Embryonic facial prominence (tissue), 1 donor: ENCODE measurements around the gene SARNP.
"Not testable (repeated sequence)": the region's sequence is repeated elsewhere in the genome, so short reads cannot be mapped to it uniquely, and the experiment has no call there.

Source experiments
- DNase-seq: peaks from one replicate; pipeline ENCODE4 v3.0.0-alpha.2; 2016; ENCODE audit errors: extremely low spot score

Gene SARNP

DNA sequence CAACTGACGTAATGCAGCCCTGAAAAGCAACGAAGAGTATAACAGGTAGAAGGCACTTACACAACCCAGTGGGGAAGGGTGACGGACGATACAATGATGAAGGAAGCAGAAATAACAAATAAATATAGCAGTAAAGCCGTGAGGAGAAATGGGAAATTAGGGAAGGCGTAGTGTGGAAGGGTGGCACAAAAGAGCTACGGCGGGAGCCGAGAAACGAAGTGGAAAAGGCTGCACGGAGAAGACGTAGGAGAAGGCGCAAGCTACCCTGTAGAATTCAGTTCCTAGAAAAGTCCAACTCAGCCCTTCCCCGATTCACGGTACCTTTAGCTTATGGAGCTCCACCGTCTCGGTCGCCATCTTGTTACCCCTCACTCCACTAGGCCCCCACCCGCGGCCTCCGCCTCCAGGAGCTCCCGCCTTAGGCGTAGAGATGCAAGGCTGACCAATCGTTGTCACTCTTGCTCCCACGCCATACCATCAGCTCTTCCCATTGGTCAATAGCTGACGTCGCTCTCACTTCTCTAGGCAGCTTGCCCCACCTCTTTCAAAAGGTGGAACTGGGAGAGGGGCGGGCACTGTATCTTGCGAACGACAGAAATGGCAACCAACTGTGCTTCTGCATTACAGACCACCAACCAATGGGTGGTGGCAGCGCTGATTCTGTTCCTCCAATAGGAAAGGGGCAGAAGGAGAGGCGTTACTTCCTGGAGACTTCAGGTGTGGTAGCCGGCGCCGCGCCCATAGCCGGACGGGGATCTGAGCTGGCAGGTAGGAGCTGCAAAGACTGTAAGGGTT, at the start of gene SARNP, which contains the start of gene ORMDL2:
SARNP (minus strand) TSS at position 380 of the 795 bp plus-strand sequence; CDS start at position 357, 23 bp downstream.
ORMDL2 (plus strand) TSS at position 697 of the 795 bp plus-strand sequence. CDS start 959 bp downstream, outside the sequence.
- DNase-seq, result peak; percentile 100

GRCh38 chr12:55866454-55867004, 49.0 kb upstream of the SARNP start:
- not testable (repeated sequence) for DNase-seq

DNA sequence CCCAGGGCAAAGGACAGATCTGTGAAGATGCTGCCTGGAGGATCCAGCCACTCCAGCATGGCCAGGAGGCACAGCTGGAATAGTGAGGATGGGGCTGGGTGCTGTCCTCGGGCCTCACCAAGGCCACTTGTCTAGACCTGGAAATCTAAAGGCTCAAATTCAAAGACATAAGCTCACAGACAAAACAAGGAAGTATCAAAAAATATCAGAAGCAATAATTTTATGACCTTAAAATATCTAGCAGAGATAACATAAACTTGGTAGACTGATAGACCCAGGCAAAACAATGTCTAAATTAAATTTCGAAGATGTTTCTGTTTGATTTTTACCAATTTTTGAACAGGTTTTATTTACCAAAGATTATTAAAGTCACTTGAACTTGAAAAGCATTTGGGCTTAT, 47.8 kb upstream of the SARNP start:
- DNase-seq, result no peak

DNA sequence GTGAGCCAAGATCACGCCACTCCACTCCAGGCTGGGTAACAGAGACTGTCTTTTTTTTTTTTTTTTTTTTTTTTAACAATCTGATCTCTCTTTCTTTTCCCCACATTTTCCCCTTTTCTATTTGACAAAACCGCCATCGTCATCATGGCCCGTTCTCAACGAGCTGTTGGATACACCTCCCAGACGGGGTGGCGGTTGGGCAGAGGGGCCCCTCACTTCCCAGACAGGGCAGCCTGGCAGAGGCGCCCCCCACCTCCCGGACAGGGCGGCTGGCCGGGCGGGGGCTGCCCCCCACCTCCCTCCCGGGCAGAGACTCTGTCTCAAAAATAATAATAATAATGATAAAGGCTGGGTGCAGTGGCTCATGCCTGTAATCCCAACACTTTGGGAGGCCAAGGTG, 45.4 kb upstream of the SARNP start:
- not testable (repeated sequence) for DNase-seq

GRCh38 chr12:55862286-55862685, 44.8 kb upstream of the SARNP start:
- no peak for DNase-seq

GRCh38 chr12:55861871-55862270, 44.3 kb upstream of the SARNP start:
- DNase-seq, result no peak

DNA sequence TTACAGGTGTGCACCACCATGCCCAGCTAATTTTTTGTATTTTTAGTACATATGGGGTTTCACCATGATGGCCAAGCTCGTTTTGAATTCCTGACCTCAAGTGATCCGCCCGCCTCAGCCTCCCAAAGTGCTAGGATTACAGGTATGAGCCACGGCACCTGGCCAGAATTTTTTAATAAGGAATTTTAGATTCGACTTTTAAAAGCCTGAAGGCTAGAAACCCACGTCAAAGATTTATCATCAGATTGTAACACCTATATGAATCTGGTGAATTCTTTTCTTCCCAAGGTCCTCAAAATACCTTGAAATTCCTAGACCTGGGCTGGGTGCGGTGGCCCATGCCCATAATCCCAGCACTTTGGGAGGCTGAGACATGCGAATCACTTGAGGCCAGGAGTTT, 43.9 kb upstream of the SARNP start:
- DNase-seq, result no peak

DNA sequence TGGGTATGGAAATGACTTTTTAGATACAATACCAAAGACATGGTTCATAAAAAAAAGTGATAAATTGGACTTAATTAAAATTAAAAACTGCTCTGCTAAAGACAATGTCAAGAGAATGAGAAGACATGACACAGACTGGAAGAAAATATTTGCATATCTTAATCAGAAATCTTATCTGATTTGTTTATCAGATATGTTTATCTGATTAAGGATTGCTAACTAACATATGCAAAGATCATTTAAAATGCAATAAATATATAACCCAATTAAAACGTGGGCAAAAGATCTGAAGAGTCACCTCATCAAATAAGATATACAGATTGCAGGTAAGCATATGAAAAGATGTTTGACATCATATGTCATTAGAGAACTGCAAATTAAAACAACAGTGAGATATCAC, 35.2 kb upstream of the SARNP start:
- DNase-seq, result no peak

- DNase-seq, result no peak
These were observed 33.4 kb upstream of the SARNP start for GRCh38 chr12:55850893-55851292.

GRCh38 chr12:55850401-55850800, 32.9 kb upstream of the SARNP start:
- no peak for DNase-seq

GRCh38 chr12:55849616-55850343, 32.3 kb upstream of the SARNP start:
- DNase-seq, result no peak

- peak; percentile 93 for DNase-seq
These were observed 30.2 kb upstream of the SARNP start for GRCh38 chr12:55847603-55848291.

DNA sequence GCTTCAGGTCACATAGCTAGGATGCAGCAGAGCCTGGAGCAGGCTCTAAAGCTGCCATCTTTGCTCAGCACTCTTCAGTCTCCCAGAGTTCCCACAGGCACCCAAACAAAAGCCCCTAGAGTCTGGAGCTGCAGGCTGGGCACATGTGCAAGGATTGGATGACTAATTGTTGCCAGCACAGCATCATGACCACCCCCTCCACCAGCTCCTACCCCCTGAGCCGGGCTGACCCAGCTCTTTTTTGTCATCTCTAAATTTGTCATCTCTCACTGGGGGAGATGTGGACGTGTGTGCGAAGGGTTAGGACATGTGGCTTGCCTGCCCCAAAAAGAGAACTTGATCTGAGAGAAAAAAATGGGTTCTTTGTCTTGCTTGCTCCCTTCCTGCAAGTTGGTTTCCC, 29.5 kb upstream of the SARNP start:
- no peak for DNase-seq

- no peak for DNase-seq
These were observed 28.4 kb upstream of the SARNP start for GRCh38 chr12:55845785-55846496.

GRCh38 chr12:55845361-55845760, 27.8 kb upstream of the SARNP start:
- DNase-seq, result no peak

- no peak for DNase-seq
These were observed 27.4 kb upstream of the SARNP start for GRCh38 chr12:55844961-55845360.

- no peak for DNase-seq
These were observed 25.9 kb upstream of the SARNP start for GRCh38 chr12:55843431-55843830.

DNA sequence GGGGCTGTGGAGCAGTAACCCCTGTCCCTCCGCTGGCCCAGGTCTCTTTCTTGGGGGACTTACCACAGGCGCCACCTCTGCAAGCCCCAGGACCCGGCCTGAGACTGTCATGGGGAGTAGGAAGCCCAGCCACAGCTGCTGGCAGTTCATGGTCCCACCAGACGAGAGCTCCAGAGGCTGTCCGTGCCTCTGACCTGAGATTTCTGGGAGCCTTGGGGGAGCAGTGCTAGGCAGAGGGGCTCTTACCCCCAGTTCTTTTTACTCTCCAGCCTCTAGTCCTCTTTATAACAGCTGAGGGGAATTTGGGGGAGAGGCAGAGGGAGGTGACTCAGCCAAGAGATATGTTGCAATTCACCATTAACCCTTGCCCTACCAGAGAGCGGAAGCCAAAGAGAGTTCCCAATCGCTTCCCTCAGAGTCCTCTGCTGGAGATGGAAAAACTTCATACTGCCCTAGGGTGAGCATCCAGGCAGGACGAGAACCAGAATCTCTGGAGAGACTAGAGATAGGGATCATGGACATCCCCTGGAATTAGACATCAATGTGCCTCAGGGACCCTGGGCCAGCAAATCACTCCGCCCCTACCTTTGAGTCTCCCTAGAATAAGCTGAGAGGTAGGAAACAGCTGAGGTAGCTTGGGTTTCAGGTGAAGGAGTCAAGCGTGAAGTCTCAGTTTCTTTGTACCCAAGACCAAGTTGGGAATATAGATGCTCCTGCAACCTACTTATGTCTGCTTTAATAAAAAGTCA, 25.3 kb upstream of the SARNP start, which contains the start of gene MMP19:
MMP19 (minus strand) TSS at position 256 of the 749 bp plus-strand sequence; CDS start at position 150, 106 bp downstream.
- DNase-seq, result no peak

DNA sequence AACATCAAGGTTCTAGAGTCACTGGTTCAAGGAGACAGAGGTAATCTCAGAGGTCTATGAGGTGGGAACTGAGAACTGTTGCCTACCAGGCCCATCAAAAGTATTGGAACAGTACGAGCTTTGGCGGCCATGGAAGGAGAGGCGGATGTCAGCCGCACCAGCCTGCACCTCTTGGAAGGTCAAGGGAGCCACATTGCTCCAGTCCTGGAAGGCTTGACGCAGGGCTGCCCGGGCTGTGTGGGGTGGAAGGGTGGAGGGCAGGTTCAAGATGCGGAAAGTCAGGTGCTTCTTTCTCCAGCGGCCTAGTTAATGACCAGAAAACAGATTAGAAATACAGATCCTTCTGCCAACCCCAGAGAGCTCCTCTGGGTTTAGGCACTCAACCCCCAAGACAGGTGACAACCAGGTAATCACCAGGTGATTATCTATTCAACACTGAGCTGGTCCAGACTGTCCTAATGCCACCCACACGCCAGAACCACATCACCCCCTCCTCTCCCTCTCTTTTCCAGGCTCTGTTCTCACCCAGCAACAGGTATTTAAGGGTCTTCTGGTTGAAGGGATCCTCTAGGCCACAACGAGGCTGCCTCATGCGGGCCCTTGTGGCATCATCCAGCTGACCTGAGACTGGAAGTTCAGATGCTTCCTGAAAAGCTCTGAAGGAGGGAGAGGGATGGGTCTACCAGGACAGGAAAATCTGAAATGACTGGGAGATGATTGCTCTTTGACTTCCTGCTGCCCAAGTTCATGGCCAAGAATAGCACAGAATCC, 23.2 kb upstream of the SARNP start:
- no peak for DNase-seq
